Ovary (tissue), 3 donors: ENCODE measurements around the gene LCN10.

Experiments used
- CTCF ChIP-seq, 3 donors: fragments of 450-650 bp in 2 of 3; fragments of 200-600 bp in 1 of 3; IDR thresholded peaks; one replicate each; pipeline versions ENCODE4 v1.5.1 to v1.8.0; 2016 to 2022; ENCODE audit warnings: antibody characterized with exemption in 3 of 3, mild to moderate bottlenecking in 1 of 3
- EP300 ChIP-seq: sonication (generic); formaldehyde crosslinking; IDR thresholded peaks from one replicate; pipeline ENCODE4 v1.6.1; 2017; ENCODE audit warnings: antibody characterized with exemption
- POLR2A ChIP-seq: fragments of 450-650 bp; IDR thresholded peaks from one replicate; pipeline ENCODE4 v1.6.1; 2017; ENCODE audit warnings: antibody characterized with exemption, mild to moderate bottlenecking, moderate library complexity
- donor health status: DM: no; HTN: no; CAD: no.

GRCh38 chr9:136759436-136760325 is 16.9 kb upstream of the LCN10 start:
- TF ChIP-seq CTCF (IDR thresholded peaks at IDR 0.05) (no peak), POLR2A (no peak), EP300 (no peak)
